Measurements from ENCODE around the gene EWSR1.
"Not testable (repeated sequence)": the region's sequence is repeated elsewhere in the genome, so short reads cannot be mapped to it uniquely, and the experiment has no call there.

Gene EWSR1

DNA sequence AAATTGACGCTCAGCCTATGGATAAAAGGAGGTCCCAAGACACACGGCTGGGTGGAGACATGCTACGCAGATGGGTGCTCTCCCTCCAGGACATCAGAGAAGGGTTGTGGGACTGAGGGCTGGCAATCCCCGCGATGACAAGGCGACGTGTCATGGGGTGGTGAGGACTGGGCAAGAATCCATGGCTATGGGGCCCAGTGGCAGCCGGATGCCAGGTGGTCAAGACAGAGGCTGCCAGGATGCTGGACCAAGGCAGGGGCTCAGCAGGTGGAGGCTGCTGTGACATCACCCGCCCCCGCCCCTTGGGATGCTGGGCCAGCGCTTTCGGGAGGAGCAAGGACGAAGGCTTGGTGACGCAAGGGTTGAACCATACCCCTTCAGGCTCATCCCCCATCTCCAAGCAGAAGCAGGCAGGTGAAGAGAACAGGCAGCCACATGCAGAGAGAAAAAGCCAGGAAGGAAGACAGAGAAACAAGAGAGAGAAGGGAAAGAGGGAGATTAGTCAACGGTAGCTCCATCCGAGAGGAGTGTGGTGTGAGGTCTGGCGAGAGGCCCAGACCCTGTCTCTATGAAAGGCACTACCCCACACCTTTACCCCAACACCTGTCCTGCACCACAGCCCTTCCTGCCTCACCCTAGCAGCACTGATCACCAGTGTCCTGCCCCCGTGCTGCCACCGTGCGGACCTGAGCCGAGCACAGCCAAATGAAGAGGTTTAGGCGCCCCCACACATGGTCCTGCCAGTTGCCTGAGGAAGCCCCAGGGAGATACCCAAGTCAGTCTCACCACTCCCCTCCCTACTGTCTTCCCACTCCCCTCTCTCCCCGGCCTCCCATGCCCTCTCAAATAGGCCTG lies 71.5 kb downstream of the EWSR1 start:
- DNase-seq, result no peak

DNA sequence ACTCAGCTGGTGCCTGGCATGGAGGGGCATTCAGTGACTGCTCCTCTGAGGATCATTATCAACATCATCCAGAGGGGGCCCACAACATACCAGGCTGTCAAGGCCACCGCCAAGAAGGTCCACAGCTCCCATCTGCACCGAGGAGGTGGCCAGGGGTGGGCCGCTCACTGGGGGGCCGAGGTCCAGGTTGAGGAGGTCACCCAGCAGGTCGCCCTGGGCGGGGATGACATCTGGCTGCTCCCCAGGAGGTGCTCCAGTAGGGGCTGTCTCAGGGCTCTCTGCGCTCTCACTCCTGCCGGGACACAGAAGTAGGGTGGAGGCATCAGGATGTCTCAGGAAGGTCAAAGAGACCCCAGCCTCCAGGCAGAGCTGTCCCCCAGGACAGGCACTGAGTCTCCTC lies 72.5 kb downstream of the EWSR1 start:
- no peak for DNase-seq

DNA sequence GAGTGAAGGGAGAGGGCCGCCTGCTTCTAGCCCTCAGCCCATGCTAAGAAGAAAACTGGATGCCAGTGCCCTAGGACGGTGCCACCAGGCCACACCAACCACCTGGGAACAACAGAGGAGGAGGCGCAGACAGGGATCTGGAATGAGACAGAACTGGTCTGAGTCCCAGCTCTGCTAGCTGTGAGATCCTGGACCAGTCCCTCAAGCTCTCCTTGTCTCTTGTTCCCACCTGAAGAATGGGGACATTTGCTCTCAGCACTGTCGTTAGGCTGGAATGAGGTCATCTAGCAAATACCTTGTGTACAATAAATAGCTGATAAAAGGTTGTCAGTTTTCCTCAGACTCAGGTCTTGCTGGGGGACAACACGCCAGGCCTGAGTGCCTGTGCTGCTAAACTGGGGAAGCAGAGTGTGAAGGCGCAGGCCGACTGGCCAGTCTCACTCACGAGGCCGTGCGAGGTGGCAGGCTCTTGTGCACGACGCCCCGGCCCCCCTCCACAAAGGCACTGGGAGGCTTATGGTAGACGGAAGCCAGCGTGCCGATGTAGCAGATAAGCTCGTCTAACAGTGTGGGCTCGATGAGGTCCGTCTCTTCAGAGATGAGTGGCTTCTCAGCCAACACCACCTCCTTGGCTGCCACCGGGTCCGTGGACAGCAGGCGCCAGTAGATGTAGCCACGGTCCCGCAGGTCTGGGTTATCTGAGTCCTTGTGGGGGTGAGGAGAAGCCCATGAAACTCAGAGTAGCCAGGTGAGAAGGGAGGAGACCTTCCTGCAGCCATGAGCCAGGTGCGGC lies 73.2 kb downstream of the EWSR1 start:
- no peak for DNase-seq

DNA sequence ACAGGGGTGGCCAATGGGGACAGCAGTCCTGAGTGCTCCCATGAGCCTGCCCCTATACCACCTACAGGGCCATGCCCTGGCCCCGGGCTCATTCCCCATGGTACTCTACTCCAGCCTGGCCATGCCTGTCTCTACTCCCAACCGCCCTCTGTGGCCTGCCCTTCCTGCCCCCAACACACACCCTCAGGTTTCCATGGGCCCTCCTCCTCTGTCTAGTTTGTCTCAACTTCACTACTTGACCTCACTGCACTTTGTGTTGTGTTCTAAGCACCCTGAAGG lies 73.7 kb downstream of the EWSR1 start:
- DNase-seq, result no peak

DNA sequence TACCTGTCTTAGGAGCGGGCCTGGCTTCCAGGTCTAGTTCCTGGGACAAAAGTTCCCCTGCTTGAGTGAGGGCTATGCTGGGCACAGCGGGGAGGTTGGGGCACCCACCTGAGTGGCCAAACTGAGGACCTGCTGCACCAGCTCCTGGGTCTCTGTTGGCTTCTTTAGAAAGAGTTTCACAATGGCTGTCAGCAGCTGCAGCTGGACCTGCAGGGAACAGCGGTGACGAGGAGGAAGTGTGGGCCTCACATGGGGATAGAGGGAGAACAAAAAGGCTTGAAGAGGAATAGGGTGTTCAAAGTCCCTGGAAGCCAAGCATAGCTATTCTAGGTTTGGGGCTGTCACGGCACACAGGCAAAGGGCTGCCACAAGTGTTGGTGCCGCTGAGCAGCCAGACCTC lies 74.1 kb downstream of the EWSR1 start:
- DNase-seq, result no peak

DNA sequence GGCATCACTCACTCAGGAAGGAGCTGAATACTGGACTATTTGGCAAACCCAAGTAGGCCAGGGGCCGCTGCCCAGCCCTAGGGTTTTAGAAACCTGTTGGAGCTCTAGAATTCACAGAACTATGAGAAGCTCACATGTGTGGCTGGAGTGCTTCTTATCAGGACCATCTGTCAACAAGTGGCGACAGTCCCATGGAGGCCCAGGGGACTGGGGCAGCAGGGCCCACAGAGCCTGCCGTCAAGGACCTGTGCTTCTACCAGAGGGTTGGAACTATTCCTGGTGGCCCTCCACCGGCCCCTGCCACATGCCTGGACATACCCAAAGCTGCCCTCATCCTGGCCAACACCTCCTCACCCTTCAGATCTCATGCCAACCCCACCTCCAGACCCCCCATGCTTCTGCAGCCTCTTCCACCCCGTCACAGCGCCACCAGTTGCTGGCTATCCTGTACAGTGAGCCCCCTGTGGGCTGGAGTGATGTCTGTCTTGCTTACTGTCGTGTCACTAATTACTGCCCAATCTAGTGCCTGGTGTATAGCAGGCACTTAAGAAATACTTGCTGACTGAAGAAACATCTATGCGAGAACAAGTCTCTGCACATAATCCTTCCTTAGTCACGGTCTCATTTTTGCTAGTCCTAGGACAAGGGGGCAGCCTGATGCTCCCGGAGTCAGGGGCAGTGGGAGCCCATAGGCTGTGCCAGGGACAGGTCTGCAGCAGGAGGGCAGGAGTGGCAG lies 74.7 kb downstream of the EWSR1 start:
- DNase-seq, result no peak

DNA sequence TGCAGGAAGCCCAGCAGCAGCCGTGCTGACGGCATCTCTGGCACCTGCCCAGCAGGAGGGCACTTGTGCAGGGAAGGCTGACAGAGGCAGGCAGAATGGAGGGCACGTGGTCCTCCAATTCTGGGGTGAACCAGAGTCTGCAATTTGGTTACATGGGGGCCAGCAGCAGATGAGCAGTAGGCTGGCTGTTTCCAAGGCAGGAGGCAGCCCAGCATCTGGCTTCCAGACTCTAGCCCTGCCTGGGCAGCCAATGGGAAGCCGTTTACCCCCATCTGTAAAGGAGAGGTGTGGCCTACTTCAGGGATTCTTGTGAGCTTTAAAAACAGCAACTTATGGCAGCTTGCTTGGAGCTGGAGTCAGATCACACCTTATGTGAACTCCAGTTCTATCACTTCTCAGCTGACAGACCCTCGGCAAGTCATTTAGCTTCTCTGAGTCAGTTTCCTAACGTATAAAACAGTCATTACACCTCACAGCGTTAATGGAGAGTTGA lies 75.3 kb downstream of the EWSR1 start:
- no peak for DNase-seq

DNA sequence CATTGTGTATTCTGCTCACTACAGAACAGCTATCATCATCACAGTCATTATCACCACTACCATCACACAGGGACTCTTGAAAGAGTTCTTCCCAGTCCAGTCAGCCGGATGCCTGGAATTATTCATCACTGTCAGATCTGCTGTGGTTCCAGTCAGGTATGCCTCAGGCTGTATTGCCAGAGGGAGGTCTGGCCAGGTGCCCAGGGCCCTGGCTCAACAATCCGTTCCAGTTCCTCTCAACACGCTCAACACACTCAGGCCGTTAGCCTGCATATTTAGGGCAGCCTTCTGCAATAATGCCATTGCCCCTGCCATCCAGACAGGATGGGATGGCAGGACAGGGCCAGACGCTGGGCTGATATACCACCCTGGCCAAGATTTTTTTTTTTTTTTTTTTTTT lies 76.1 kb downstream of the EWSR1 start:
- no peak for DNase-seq

DNA sequence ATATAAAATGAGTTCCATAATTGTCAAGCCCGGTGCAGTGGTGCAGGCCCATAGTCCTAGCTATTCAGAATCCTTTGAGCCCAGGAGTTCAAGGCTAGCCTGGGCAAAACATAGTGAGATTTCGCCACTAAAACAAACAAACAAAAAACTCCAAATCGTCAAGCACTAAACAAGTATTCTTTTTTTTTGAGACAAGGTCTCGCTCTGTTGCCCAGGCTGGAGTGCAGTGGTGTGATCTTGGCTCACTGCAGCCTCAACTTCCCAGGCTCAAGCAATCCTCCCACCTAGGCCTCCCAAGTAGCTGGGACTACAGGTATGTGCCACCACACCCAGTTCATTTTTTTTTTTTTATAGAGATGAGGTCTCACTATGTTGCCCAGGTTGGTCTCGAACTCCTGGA lies 76.8 kb downstream of the EWSR1 start:
- DNase-seq, result not testable (repeated sequence)

DNA sequence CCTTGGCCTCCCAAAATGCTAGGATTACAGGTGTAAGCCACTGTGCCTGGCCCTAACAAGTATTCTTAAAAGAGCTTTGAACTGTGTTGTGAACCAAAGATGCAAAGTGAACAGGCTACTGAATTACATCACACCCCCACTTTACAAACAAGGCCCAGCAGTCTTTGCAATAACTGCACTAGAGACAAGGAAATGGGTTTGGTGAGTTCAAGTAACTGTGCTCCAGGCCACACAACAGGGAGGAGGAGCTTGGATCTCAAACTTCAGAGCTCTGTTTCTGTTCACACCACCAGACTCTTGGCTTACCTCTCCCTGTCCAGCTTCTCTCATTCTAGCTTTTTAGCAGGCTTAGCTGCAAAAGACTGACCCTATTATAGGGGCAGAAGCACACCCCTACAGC lies 77.9 kb downstream of the EWSR1 start:
- DNase-seq, result no peak

DNA sequence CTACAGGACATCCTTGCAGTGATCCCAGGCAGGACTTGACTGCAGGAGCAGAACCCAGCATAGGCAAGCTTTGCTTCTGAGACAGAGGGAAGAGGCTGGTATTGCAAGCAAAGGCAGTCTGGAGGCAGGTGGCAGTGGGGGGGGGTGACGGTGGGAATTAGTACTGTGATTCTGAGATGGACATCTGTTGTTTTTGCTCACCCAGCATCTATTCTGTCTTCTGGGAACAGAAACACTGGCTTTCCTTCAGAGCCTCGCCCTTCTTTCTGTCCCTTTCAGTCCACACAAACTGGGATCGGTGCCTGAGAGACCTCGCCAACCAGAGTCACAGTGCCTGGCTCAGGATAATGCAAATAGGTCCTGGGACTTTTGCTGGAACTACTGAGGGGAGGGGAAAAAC lies 78.6 kb downstream of the EWSR1 start:
- DNase-seq, result no peak

DNA sequence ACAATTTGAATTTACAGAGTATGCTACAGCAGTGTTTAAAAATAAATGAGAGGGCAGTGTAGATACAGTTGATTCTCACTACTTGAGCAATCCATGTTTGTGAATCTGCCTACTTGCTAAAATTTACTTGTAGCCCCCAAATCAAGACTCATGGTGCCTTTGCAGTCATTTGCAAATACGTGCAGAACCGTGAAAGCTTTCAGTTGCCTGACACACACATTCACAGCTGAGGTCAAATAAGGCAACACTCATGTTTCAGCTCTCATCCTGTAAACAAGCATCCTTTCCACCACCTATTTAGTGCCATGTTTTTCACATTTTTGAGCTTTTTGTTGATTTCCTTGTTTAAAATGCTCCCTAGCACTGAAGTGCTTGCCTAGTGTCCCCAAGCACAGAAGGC lies 80.0 kb downstream of the EWSR1 start:
- DNase-seq, result no peak

DNA sequence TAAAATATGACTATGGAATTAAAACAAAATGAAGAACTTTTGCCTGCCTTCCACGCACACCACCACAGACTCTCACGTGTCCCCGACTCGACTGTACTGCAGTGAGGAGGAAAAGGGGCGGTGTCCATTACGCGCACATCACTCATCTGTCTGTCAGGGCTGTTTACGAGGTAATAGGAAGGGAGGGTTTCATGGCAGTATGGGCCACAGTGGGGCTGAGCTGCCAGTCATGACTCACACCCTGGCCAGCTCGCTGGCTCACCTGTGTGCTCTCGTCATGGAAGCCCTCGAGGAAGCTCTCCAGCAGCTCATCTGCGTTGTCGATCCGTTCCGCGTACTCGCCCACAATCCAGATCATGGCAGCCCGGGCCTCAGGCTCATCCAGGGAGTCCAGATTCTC lies 80.9 kb downstream of the EWSR1 start:
- DNase-seq, result no peak

All from stimulated activated CD4-positive, alpha-beta T cell treated with anti-CD3 and anti-CD28 coated beads, Interleukin-4, amount 100 ng/mL, for 24 hours (primary cell).